Measurements from ENCODE around the gene FGFR4.

FGFR4 gene

GRCh38 chr5:177087398-177088005, 787 bp downstream of the FGFR4 start:
- TF ChIP-seq CTCF (IDR thresholded peaks at IDR 0.05; ENCODE audit: unreplicated experiment in 3 of 3): no peak
- Mint-ChIP-seq H3K36me3 (ENCODE audit: low read depth) (peaks cover 9% of the 10 kb centered on the region), H3K4me1 (peaks cover 34% of the 10 kb centered on the region), H3K27ac (peak overlapping the region; percentile 86 to 92 (median 91)), H3K9me3 (no peaks in the 10 kb centered on the region), H3K27me3 (ENCODE audit: low read depth) (peaks cover 14% of the 10 kb centered on the region), H3K4me3 (peak overlapping the region; percentile 79 to 88 (median 88))

GRCh38 chr5:177089127-177089526, 2.4 kb downstream of the FGFR4 start:
- H3K4me1 Mint-ChIP-seq: peaks cover 35% of the 10 kb centered on the region

DNA sequence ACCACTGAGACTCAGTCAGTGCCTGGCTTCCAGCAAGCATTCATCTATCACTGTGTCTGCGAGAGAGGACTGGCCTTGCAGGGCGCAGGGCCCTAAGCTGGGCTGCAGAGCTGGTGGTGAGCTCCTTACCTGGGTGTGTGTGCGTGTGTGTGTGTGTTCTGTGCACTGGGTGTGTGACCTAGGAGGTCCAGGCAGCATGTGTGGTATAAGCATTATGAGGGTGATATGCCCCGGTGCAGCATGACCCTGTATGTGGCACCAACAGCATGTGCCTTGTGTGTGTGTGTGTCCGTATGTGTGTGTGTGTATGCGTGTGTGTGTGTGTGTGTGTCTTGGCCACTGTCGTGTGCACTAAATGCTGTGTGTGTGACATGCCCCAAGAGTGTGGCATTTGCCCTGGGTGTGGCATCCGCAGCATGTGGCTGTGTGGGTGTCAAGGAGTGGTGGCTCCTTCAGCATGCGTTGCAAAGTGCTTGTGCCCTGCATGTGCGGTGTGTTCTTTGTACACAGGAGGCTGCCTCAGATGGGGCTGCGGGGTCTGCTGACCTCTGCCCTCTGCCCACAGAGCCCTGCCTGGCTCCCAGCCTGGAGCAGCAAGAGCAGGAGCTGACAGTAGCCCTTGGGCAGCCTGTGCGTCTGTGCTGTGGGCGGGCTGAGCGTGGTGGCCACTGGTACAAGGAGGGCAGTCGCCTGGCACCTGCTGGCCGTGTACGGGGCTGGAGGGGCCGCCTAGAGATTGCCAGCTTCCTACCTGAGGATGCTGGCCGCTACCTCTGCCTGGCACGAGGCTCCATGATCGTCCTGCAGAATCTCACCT, 3.3 kb downstream of the FGFR4 start:
- Mint-ChIP-seq H3K4me3 (peak overlapping the region; percentile 74 to 85 (median 82)), H3K9me3 (no peaks in the 10 kb centered on the region), H3K27me3 (ENCODE audit: low read depth) (peaks cover 14% of the 10 kb centered on the region), H3K27ac (peak overlapping the region; percentile 89 to 92 (median 90)), H3K4me1 (peaks cover 44% of the 10 kb centered on the region), H3K36me3 (ENCODE audit: low read depth) (peaks cover 9% of the 10 kb centered on the region)
- TF ChIP-seq CTCF (IDR thresholded peaks at IDR 0.05; ENCODE audit: unreplicated experiment in 3 of 3): no peak

More at GRCh38 chr5:177089127-177089526, 2.4 kb downstream of the FGFR4 start:
- Mint-ChIP-seq H3K27ac (peak overlapping the region; percentile 89 to 92 (median 90)), H3K4me3 (peak overlapping the region; percentile 74 to 85 (median 82)), H3K27me3 (ENCODE audit: low read depth) (peaks cover 14% of the 10 kb centered on the region), H3K36me3 (ENCODE audit: low read depth) (peaks cover 9% of the 10 kb centered on the region), H3K9me3 (no peaks in the 10 kb centered on the region)
- no peak for TF ChIP-seq CTCF (IDR thresholded peaks at IDR 0.05; ENCODE audit: unreplicated experiment in 3 of 3)

- H3K27ac Mint-ChIP-seq: peak overlapping the region in 1 of 3 experiments; percentile 25
- peaks cover 9% of the 10 kb centered on the region for H3K36me3 Mint-ChIP-seq (ENCODE audit: low read depth)
- peaks cover 14% of the 10 kb centered on the region for H3K27me3 Mint-ChIP-seq (ENCODE audit: low read depth)
- H3K9me3 Mint-ChIP-seq: no peaks in the 10 kb centered on the region
- no peak overlapping the region for H3K4me3 Mint-ChIP-seq
- H3K4me1 Mint-ChIP-seq: peaks cover 49% of the 10 kb centered on the region
- TF ChIP-seq CTCF (IDR thresholded peaks at IDR 0.05; ENCODE audit: unreplicated experiment in 3 of 3): no peak
Measured at GRCh38 chr5:177090813-177091212, 4.1 kb downstream of the FGFR4 start.

- no peak for TF ChIP-seq CTCF (IDR thresholded peaks at IDR 0.05; ENCODE audit: unreplicated experiment in 3 of 3)
- Mint-ChIP-seq H3K9me3 (no peaks in the 10 kb centered on the region), H3K27me3 (ENCODE audit: low read depth) (peaks cover 12% of the 10 kb centered on the region), H3K36me3 (ENCODE audit: low read depth) (peaks cover 9% of the 10 kb centered on the region), H3K4me1 (peaks cover 49% of the 10 kb centered on the region), H3K4me3 (no peak overlapping the region), H3K27ac (peak overlapping the region in 1 of 3 experiments; percentile 25)
Measured at GRCh38 chr5:177091232-177091631, 4.5 kb downstream of the FGFR4 start.

Measured in nephron (organoid).